HG03066 (cell line): ENCODE data around the gene NME8.

Experiments used
- ATAC-seq: cut with Tn5 transposase; IDR thresholded peaks from one replicate; pipeline ENCODE4 v1.9.1; 2021; ENCODE audit warnings: low read depth; ENCODE audit not compliant: unreplicated experiment

NME8 gene

GRCh38 chr7:37930226-37930948 lies 82.0 kb downstream of the NME8 start:
- no peak for ATAC-seq

- no peak for ATAC-seq
These were observed 84.1 kb downstream of the NME8 start for GRCh38 chr7:37932543-37932942.

GRCh38 chr7:37933018-37933566 lies 84.7 kb downstream of the NME8 start:
- no peak for ATAC-seq

- no peak for ATAC-seq
These were observed 94.7 kb downstream of the NME8 start for GRCh38 chr7:37942934-37943610.

GRCh38 chr7:37943905-37944736 lies 95.7 kb downstream of the NME8 start:
- ATAC-seq = no peak

- ATAC-seq = no peak
These were observed 96.3 kb downstream of the NME8 start for GRCh38 chr7:37944737-37945054.

- ATAC-seq = no peak
These were observed 96.9 kb downstream of the NME8 start for GRCh38 chr7:37945336-37945735.

- no peak for ATAC-seq
These were observed 98.9 kb downstream of the NME8 start for GRCh38 chr7:37947138-37947940.

GRCh38 chr7:37947941-37948210 lies 99.5 kb downstream of the NME8 start:
- no peak for ATAC-seq
